K562 (cell line): ENCODE results near the gene AMIGO3. TPM values are rescaled to one million over a fixed set of nuclear protein-coding genes. Genes with fewer than 3 reads are reported as not detected.

Experiments used
- DIDO1 ChIP-seq: fragments of 450-650 bp; IDR thresholded peaks from 2 replicates; pipeline ENCODE4 v1.6.1; 2016; ENCODE audit warnings: low read depth, missing biosample characterization, missing genetic modification characterization
- ESRRA ChIP-seq: fragments of 450-650 bp; IDR thresholded peaks from 2 replicates; pipeline ENCODE4 v1.6.1; 2014; ENCODE audit warnings: low read depth, mild to moderate bottlenecking, moderate library complexity, borderline replicate concordance
- HNRNPL ChIP-seq: fragments of 200-400 bp; formaldehyde crosslinking; IDR thresholded peaks from 2 replicates; pipeline ENCODE4 v1.6.1; 2017; ENCODE audit warnings: low read depth, mild to moderate bottlenecking, low read length
- RB1 ChIP-seq: fragments of 450-650 bp; IDR thresholded peaks from 2 replicates; pipeline ENCODE4 v1.6.1; 2017; ENCODE audit warnings: low read depth, mild to moderate bottlenecking
- SREBF1 ChIP-seq: fragments of 150-350 bp; IDR thresholded peaks from 2 replicates; pipeline ENCODE4 v1.6.1; 2014; ENCODE audit warnings: antibody characterized with exemption, low read depth, low read length, borderline replicate concordance
- WHSC1 ChIP-seq: IDR thresholded peaks from one replicate; pipeline ENCODE4 v1.6.1; 2012; ENCODE audit warnings: low read length, control low read depth, inconsistent platforms
- ZNF224 ChIP-seq: sonication (generic); formaldehyde crosslinking; IDR thresholded peaks from 2 replicates; pipeline ENCODE4 v1.8.0; 2022; ENCODE audit warnings: mild to moderate bottlenecking, missing genetic modification reagents
- ZNF644 ChIP-seq: fragments of 200-800 bp; sonication (Bioruptor generic); IDR thresholded peaks from 2 replicates; pipeline ENCODE4 v1.6.1; 2016; ENCODE audit warnings: low read depth, missing genetic modification characterization, missing compliant biosample characterization
- ZNF785 ChIP-seq: fragments of 250-450 bp; sonication (Bioruptor Pico); IDR thresholded peaks from 2 replicates; pipeline ENCODE4 v1.4.0; 2020; ENCODE audit warnings: mild to moderate bottlenecking
- polyA plus RNA-seq, 8 experiments: library from polyadenylated mRNA; depleted of rRNA in 4 of 8; stranded (reverse) in 5 of 8; unstranded in 3 of 8; fragments of >200 nt; fragmentation: Nextera tagmentation in 2 of 8; fragmentation: Illumina TruSeq in 1 of 8; extraction: Ambion mirVana in 2 of 8; extraction: Trizol in 1 of 8; gene quantifications; 2 replicates each; pipeline versions ENCODE4 v1.2.1 to v1.2.3, GENCODE V29; 2011 to 2014; ENCODE audit warnings: inconsistent platforms in 1 of 8, missing spikeins in 1 of 8
- total RNA-seq, 7 experiments: library from RNA; depleted of rRNA in 6 of 7; stranded (reverse); fragments of >200 nt in 6 of 7; fragmentation: Illumina TruSeq in 2 of 7; extraction: Trizol in 2 of 7; gene quantifications; 2 replicates each; pipeline versions ENCODE4 v1.2.1 to v1.2.3, GENCODE V29; 2011 to 2021; ENCODE audit warnings: low replicate concordance in 1 of 7
- TF ChIP-seq, protein P1 (sequence below): fragments of 200-800 bp; sonication (Bioruptor generic); IDR thresholded peaks from 2 replicates; pipeline ENCODE4 v1.6.1; 2016; ENCODE audit warnings: missing genetic modification characterization, missing compliant biosample characterization
- TF ChIP-seq, protein P2 (sequence below): IDR thresholded peaks from 2 replicates; pipeline ENCODE4 v1.6.1; 2011; ENCODE audit warnings: borderline replicate concordance, low read depth, mild to moderate bottlenecking, moderate library complexity, low read length; ENCODE audit not compliant: insufficient read depth, poor library complexity, severe bottlenecking
- TF ChIP-seq, protein P3 (sequence below): fragments of 250-450 bp; sonication (Bioruptor Pico); IDR thresholded peaks from 2 replicates; pipeline ENCODE4 v1.8.0; 2022; ENCODE audit warnings: inconsistent platforms, mild to moderate bottlenecking, moderate library complexity, borderline replicate concordance
- TF ChIP-seq, protein P4 (sequence below): sonication (generic); formaldehyde crosslinking; IDR thresholded peaks from 2 replicates; pipeline ENCODE4 v1.8.1; 2022; ENCODE audit warnings: missing genetic modification reagents
- TF ChIP-seq, protein P5 (sequence below), 2 experiments: fragments of 450-650 bp in 1 of 2; sonication (generic) in 1 of 2; formaldehyde crosslinking in 1 of 2; IDR thresholded peaks in 1 of 2; conservative IDR thresholded peaks in 1 of 2; 2 replicates each; pipeline versions ENCODE4 v1.6.1 to v1.8.1; 2016 to 2023; ENCODE audit warnings: mild to moderate bottlenecking in 2 of 2, moderate library complexity in 2 of 2, inconsistent platforms in 1 of 2, missing genetic modification reagents in 1 of 2

The AMIGO3 gene
- total and polyA plus RNA-seq, 9 of the 15 experiments (the other 6 are each of a cell fraction or from before 2014, with no cell fraction given) = 0.13 to 2.8 (median 0.44) TPM; not detected in 4

DNA sequence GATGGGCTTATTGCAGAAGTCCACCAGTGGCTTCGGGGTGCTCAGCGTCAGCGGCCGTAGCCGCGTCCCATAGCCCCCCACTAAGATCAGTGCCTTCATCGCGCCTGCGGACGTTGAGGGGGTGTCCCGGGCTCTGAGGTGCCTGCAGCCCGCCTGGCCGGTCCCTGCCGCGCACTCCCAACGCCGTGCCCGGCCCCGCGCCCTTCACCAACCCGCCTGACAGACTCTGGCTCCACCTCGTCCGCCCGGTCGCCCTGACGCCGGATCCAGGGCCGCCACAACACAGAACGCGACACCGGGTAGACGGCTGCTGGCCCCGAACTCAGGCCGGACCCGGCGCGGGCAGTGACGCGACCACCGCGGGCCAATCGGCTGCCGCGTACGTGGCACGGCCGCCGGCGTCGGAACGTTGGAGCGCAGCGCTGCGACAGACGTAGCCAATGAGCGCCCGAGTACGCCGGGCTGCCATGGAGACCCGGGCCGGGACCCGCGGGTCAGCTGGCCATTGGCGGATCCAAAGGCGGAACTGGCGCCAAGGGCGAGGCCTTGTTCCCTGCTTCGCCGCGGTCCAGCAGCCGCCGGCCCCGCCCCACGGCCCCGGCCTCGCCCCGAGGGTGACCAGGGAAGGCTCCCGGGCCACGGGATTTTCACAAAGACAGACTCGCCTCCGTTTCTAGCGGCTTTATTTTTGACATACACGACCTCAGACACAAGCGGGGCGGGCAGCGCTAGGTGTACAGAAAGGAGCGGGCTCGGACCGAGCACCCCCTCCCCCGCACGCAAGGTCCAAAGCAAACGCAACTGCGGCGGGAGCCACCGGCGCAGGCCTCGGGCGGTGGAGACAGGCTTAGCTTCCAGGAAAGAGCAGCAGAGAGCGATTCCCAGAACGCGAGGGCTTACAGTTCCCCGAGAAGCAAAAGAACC is 4.4 kb upstream of the AMIGO3 start, which contains the start of gene GMPPB (continued):
- TF ChIP-seq, protein P1, sequence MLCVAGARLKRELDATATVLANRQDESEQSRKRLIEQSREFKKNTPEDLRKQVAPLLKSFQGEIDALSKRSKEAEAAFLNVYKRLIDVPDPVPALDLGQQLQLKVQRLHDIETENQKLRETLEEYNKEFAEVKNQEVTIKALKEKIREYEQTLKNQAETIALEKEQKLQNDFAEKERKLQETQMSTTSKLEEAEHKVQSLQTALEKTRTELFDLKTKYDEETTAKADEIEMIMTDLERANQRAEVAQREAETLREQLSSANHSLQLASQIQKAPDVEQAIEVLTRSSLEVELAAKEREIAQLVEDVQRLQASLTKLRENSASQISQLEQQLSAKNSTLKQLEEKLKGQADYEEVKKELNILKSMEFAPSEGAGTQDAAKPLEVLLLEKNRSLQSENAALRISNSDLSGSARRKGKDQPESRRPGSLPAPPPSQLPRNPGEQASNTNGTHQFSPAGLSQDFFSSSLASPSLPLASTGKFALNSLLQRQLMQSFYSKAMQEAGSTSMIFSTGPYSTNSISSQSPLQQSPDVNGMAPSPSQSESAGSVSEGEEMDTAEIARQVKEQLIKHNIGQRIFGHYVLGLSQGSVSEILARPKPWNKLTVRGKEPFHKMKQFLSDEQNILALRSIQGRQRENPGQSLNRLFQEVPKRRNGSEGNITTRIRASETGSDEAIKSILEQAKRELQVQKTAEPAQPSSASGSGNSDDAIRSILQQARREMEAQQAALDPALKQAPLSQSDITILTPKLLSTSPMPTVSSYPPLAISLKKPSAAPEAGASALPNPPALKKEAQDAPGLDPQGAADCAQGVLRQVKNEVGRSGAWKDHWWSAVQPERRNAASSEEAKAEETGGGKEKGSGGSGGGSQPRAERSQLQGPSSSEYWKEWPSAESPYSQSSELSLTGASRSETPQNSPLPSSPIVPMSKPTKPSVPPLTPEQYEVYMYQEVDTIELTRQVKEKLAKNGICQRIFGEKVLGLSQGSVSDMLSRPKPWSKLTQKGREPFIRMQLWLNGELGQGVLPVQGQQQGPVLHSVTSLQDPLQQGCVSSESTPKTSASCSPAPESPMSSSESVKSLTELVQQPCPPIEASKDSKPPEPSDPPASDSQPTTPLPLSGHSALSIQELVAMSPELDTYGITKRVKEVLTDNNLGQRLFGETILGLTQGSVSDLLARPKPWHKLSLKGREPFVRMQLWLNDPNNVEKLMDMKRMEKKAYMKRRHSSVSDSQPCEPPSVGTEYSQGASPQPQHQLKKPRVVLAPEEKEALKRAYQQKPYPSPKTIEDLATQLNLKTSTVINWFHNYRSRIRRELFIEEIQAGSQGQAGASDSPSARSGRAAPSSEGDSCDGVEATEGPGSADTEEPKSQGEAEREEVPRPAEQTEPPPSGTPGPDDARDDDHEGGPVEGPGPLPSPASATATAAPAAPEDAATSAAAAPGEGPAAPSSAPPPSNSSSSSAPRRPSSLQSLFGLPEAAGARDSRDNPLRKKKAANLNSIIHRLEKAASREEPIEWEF (CRISPR knock-in tag) = no peak
- TF ChIP-seq, protein P2, sequence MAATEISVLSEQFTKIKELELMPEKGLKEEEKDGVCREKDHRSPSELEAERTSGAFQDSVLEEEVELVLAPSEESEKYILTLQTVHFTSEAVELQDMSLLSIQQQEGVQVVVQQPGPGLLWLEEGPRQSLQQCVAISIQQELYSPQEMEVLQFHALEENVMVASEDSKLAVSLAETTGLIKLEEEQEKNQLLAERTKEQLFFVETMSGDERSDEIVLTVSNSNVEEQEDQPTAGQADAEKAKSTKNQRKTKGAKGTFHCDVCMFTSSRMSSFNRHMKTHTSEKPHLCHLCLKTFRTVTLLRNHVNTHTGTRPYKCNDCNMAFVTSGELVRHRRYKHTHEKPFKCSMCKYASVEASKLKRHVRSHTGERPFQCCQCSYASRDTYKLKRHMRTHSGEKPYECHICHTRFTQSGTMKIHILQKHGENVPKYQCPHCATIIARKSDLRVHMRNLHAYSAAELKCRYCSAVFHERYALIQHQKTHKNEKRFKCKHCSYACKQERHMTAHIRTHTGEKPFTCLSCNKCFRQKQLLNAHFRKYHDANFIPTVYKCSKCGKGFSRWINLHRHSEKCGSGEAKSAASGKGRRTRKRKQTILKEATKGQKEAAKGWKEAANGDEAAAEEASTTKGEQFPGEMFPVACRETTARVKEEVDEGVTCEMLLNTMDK = no peak
- no peak for TF ChIP-seq WHSC1
- 0 out of 2 replicates have a peak, but pooled peaks have one; percentile 56 for TF ChIP-seq ZNF224
- TF ChIP-seq DIDO1 (tag) = no peak
- TF ChIP-seq, protein P3, sequence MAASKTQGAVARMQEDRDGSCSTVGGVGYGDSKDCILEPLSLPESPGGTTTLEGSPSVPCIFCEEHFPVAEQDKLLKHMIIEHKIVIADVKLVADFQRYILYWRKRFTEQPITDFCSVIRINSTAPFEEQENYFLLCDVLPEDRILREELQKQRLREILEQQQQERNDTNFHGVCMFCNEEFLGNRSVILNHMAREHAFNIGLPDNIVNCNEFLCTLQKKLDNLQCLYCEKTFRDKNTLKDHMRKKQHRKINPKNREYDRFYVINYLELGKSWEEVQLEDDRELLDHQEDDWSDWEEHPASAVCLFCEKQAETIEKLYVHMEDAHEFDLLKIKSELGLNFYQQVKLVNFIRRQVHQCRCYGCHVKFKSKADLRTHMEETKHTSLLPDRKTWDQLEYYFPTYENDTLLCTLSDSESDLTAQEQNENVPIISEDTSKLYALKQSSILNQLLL (CRISPR knock-in tag) = no peak
- TF ChIP-seq, protein P4, sequence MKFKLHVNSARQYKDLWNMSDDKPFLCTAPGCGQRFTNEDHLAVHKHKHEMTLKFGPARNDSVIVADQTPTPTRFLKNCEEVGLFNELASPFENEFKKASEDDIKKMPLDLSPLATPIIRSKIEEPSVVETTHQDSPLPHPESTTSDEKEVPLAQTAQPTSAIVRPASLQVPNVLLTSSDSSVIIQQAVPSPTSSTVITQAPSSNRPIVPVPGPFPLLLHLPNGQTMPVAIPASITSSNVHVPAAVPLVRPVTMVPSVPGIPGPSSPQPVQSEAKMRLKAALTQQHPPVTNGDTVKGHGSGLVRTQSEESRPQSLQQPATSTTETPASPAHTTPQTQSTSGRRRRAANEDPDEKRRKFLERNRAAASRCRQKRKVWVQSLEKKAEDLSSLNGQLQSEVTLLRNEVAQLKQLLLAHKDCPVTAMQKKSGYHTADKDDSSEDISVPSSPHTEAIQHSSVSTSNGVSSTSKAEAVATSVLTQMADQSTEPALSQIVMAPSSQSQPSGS = no peak
- no peak for TF ChIP-seq SREBF1
- no peak for TF ChIP-seq ZNF785
- no peak for TF ChIP-seq HNRNPL
- TF ChIP-seq ZNF644 (tag) = no peak
- no peak for TF ChIP-seq ESRRA
- TF ChIP-seq, protein P5, sequence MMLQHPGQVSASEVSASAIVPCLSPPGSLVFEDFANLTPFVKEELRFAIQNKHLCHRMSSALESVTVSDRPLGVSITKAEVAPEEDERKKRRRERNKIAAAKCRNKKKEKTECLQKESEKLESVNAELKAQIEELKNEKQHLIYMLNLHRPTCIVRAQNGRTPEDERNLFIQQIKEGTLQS (IDR thresholded peaks at IDR 0.05) = no peak
- TF ChIP-seq, protein P5 (CRISPR knock-in tag; conservative IDR thresholded peaks at IDR 0.05) = no peak
- no peak for TF ChIP-seq RB1
